Prostate gland (tissue), 2 donors: ENCODE data around the gene ALK. TPM values are rescaled to one million over a fixed set of nuclear protein-coding genes. Genes with fewer than 3 reads are reported as not detected.

ENCODE experiments used
- DNase-seq: peaks from one replicate; pipeline ENCODE4 v3.0.0-alpha.2; 2019; ENCODE audit warnings: low spot score
- H3K27ac ChIP-seq, 2 donors: fragments of 200-600 bp; sonication (generic); 2 replicates each; pipeline ENCODE4 v1.5.1; 2017 to 2019
- H3K27me3 ChIP-seq: fragments of 200-600 bp; sonication (generic); replicated peaks from 2 replicates; pipeline ENCODE4 v1.5.1; 2019; ENCODE audit not compliant: insufficient read depth
- H3K36me3 ChIP-seq, 2 donors: fragments of 200-600 bp; sonication (generic); 1 replicate in 1 of 2; 2 replicates in 1 of 2; pipeline versions ENCODE4 v1.5.1 to v1.8.1; 2017 to 2019
- H3K4me1 ChIP-seq: fragments of 200-600 bp; sonication (generic); replicated peaks from 2 replicates; pipeline ENCODE4 v1.5.1; 2019
- H3K4me3 ChIP-seq, 2 donors: fragments of 200-600 bp; sonication (generic); 2 replicates each; pipeline ENCODE4 v1.5.1; 2017 to 2019
- H3K9me3 ChIP-seq: fragments of 200-600 bp; sonication (generic); 2 replicates; pipeline ENCODE4 v1.5.1; 2017
- POLR2A ChIP-seq: fragments of 450-650 bp; IDR thresholded peaks from one replicate; pipeline ENCODE4 v1.6.1; 2016; ENCODE audit warnings: antibody characterized with exemption, mild to moderate bottlenecking
- POLR2AphosphoS5 ChIP-seq: sonication (generic); formaldehyde crosslinking; IDR thresholded peaks from one replicate; pipeline ENCODE4 v1.6.1; 2017; ENCODE audit warnings: antibody characterized with exemption
- WGBS: methylation state at CpG from one replicate; pipeline ENCODE4 v1.1.5; 2018; 5-methylcytosine and 5-hydroxymethylcytosine counted together
- intact Hi-C: fragments of 100-400 bp; cut with DNase I; formaldehyde crosslinking; loops from one replicate; pipeline ENCODE4 v1.14.2; 2022
- total RNA-seq, 2 donors: library from RNA; depleted of rRNA; stranded (reverse); fragments of >200 nt; gene quantifications; one replicate each; pipeline ENCODE4 v1.1.0, GENCODE V29; 2016
- TF ChIP-seq, protein P1 (sequence below), 4 experiments: fragments of 200-600 bp in 2 of 4; fragments of 450-650 bp in 2 of 4; sonication (generic) in 2 of 4; IDR thresholded peaks; 1 replicate in 3 of 4; 2 replicates in 1 of 4; pipeline ENCODE4 v1.5.1; 2016 to 2019; ENCODE audit warnings: antibody characterized with exemption in 4 of 4, mild to moderate bottlenecking in 2 of 4, moderate library complexity in 2 of 4

Gene ALK
- total RNA-seq, 2 donors from 2014 or later, result 0.14 to 1.2 TPM

DNA sequence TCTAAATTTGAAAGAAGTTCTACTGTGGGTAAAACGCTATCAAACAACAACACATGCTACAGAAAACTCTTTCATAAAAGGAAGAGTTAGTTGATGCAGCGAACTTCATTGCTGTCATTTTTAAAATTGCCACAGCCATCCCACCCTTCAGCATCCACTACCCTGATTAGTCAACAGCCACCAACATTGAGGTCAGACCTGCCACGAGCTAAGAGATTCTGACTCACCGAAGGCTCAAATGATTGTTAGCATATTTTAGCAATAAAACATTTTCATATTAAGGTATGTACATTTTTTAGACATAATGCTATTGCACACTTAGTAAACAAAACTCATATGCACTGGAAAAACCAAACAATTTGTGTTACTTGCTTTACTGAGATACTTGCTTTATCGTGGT lies 459.1 kb downstream of the ALK start:
- TF ChIP-seq, protein P1, sequence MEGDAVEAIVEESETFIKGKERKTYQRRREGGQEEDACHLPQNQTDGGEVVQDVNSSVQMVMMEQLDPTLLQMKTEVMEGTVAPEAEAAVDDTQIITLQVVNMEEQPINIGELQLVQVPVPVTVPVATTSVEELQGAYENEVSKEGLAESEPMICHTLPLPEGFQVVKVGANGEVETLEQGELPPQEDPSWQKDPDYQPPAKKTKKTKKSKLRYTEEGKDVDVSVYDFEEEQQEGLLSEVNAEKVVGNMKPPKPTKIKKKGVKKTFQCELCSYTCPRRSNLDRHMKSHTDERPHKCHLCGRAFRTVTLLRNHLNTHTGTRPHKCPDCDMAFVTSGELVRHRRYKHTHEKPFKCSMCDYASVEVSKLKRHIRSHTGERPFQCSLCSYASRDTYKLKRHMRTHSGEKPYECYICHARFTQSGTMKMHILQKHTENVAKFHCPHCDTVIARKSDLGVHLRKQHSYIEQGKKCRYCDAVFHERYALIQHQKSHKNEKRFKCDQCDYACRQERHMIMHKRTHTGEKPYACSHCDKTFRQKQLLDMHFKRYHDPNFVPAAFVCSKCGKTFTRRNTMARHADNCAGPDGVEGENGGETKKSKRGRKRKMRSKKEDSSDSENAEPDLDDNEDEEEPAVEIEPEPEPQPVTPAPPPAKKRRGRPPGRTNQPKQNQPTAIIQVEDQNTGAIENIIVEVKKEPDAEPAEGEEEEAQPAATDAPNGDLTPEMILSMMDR (IDR thresholded peaks at IDR 0.05), result no peak
- TF ChIP-seq POLR2A (no peak), POLR2AphosphoS5 (no peak)
- H3K27me3 ChIP-seq, result no peaks in the 10 kb centered on the region
- WGBS, result 97% methylated on average over 5 of the region's 5 CpGs
- H3K9me3 ChIP-seq, result no peaks in the 10 kb centered on the region
- no peaks in the 10 kb centered on the region for H3K36me3 ChIP-seq
- intact Hi-C loops, result no loop called here
- no peaks in the 10 kb centered on the region for H3K4me1 ChIP-seq
- no peak overlapping the region for H3K27ac ChIP-seq
- H3K4me3 ChIP-seq, result no peak overlapping the region
- no peak for DNase-seq

DNA sequence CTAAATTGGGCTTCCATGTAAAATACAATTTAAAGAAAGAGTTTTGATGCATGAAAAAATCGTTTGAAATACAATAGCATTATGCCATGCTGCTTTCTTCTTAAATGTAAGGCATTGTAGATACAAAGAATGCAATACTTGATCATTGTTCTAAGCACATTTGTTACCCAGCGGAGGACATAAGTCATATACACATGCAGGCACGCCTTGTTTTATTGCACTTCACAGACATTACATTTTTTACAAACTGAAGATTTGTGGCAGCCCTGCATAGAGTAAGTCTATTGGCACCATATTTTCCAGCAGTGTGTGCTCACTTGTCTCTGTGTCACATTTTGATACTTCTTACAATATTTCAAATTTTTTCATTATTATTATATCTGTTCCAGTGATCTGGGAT lies 461.2 kb downstream of the ALK start:
- no peaks in the 10 kb centered on the region for H3K4me1 ChIP-seq
- H3K9me3 ChIP-seq, result no peaks in the 10 kb centered on the region
- no peak overlapping the region for H3K4me3 ChIP-seq
- no peaks in the 10 kb centered on the region for H3K36me3 ChIP-seq
- TF ChIP-seq, protein P1 (IDR thresholded peaks at IDR 0.05), result no peak
- TF ChIP-seq POLR2AphosphoS5 (no peak), POLR2A (no peak)
- intact Hi-C loops, result no loop called here
- no peak overlapping the region for H3K27ac ChIP-seq
- no peaks in the 10 kb centered on the region for H3K27me3 ChIP-seq
- 41% methylated on average over 3 of the region's 3 CpGs for WGBS
- no peak for DNase-seq

DNA sequence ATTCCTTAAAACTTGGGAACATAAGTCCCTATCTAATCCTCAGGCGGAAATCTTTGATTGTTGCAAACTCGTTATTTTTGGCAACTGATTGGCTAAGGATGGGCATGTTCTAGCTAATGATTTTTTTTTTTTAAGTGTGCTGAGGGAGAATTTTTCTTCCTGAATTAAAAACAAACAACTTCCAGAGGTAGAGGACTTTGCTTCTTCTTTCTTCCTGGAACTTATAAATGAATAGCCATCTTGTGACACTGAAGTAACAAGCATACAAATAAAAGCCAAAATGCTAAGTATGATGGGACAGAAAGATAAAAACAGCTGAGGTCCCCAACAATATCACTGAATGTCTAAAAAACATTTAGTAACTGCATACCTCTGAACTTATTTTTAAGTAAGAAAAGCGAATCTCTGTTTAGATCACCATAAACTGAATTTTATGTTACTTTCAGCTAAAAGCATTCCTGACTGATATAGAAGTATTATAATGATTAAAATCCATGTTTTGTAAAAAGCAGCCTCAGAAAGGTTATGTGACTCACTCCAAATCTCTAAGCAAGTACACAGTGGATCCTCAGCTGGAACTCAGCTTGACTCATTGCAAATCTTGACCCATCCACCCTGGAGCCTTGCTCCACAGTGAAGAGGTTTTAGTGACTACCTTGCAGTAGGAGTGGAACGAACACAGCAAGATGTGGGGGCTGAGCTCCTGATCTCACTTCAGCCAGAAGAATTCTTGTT lies 461.8 kb downstream of the ALK start:
- intact Hi-C loops, result no loop called here
- whole genome bisulfite sequencing, result 65% methylated on average over 4 of the region's 4 CpGs

DNA sequence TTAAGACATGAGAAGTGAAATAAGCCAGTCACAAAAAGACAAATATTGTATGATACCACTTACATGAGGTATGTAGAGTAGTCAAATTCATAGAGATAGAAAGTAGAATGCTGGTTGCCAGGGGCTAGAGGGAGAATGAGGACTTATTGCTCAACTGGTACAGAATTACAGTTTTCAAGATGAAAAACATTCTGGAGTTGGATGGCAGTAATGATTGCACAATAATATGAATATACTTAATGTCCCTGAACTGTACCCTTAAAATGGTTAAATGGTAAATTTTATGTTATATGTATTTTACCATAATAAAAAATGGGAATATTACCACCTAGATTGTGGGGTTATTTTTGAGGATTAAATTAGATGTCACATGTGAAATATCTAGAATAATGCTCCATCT lies 465.0 kb downstream of the ALK start:
- Histone ChIP-seq H3K4me1 (no peaks in the 10 kb centered on the region), H3K9me3 (no peaks in the 10 kb centered on the region), H3K4me3 (no peak overlapping the region), H3K27me3 (no peaks in the 10 kb centered on the region), H3K36me3 (no peaks in the 10 kb centered on the region), H3K27ac (no peak overlapping the region)
- TF ChIP-seq POLR2A (no peak), POLR2AphosphoS5 (no peak)
- TF ChIP-seq, protein P1 (IDR thresholded peaks at IDR 0.05), result no peak
- no peak for DNase-seq
- intact Hi-C loops, result no loop called here

More for the DNA sequence above, 461.8 kb downstream of the ALK start:
- Histone ChIP-seq H3K4me1 (no peaks in the 10 kb centered on the region), H3K9me3 (no peaks in the 10 kb centered on the region), H3K4me3 (no peak overlapping the region), H3K36me3 (no peaks in the 10 kb centered on the region), H3K27me3 (no peaks in the 10 kb centered on the region), H3K27ac (no peak overlapping the region)
- TF ChIP-seq, protein P1 (IDR thresholded peaks at IDR 0.05), result no peak
- TF ChIP-seq POLR2AphosphoS5, result no peak
- DNase-seq, result no peak

DNA sequence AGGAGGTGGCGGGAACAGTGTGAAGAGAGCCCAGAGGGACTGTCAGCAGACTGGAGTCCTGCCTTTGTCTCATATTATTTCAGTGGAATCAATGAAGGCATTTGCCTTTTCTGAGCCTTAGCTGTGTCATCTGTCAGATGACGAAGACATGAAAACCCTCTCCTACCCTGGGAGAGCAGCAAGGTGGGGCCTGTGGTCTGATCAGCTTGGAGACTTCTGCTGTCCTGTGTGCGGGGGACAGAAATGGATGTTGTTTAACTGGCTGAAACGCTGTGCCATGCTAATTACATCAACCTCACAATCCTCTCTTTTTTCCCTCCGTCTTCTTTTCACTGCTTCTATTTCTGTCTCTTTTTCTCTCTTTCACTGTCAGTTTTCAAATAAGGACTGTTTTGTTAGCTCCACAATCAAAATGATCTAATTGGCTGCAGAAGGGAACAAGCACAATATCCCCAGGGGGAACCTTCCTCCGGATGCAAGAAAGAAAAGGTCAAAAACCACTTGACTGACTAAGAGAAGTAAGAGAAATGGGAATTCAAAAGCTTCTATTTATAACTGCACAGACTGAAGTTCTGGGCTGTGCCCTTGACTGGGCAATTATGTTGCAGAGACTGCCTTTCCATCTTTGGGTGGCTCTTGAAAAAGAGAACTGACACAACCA lies 466.1 kb downstream of the ALK start:
- Histone ChIP-seq H3K36me3 (no peaks in the 10 kb centered on the region), H3K27ac (no peak overlapping the region), H3K4me3 (no peak overlapping the region), H3K9me3 (no peaks in the 10 kb centered on the region), H3K4me1 (no peaks in the 10 kb centered on the region), H3K27me3 (no peaks in the 10 kb centered on the region)
- intact Hi-C loops, result no loop called here
- DNase-seq, result no peak
- TF ChIP-seq, protein P1 (IDR thresholded peaks at IDR 0.05), result no peak
- TF ChIP-seq POLR2AphosphoS5 (no peak), POLR2A (no peak)
- 70% methylated on average over 6 of the region's 6 CpGs for WGBS
